Inferior parietal cortex (tissue), 1 donor: Measurements from ENCODE around the gene LIMS4.
"Not testable (repeated sequence)": the region's sequence is repeated elsewhere in the genome, so short reads cannot be mapped to it uniquely, and the experiment has no call there.

Experiments used
- DNase-seq: peaks from one replicate; pipeline ENCODE4 v3.0.0-alpha.2; 2016; ENCODE audit errors: extremely low spot score

LIMS4 gene

GRCh38 chr2:110450951-110451350 lies 21.7 kb downstream of the LIMS4 start:
- DNase-seq = not testable (repeated sequence)

- DNase-seq = not testable (repeated sequence)
Measured at GRCh38 chr2:110449127-110449947, 23.3 kb downstream of the LIMS4 start.

GRCh38 chr2:110446644-110447043 lies 26.0 kb downstream of the LIMS4 start:
- not testable (repeated sequence) for DNase-seq

GRCh38 chr2:110443305-110444005 lies 29.2 kb downstream of the LIMS4 start:
- DNase-seq = not testable (repeated sequence)

GRCh38 chr2:110441905-110442304 lies 30.7 kb downstream of the LIMS4 start:
- not testable (repeated sequence) for DNase-seq

GRCh38 chr2:110434565-110434964 lies 38.1 kb downstream of the LIMS4 start:
- DNase-seq = not testable (repeated sequence)

- DNase-seq = not testable (repeated sequence)
Measured at GRCh38 chr2:110425725-110426124, 46.9 kb downstream of the LIMS4 start.

GRCh38 chr2:110424421-110424820 lies 48.2 kb downstream of the LIMS4 start:
- DNase-seq = not testable (repeated sequence)

GRCh38 chr2:110423574-110423962 lies 49.0 kb downstream of the LIMS4 start:
- not testable (repeated sequence) for DNase-seq

- not testable (repeated sequence) for DNase-seq
Measured at GRCh38 chr2:110422852-110423573, 49.6 kb downstream of the LIMS4 start.

GRCh38 chr2:110420641-110421354 lies 51.8 kb downstream of the LIMS4 start:
- not testable (repeated sequence) for DNase-seq

GRCh38 chr2:110407142-110407541 lies 65.5 kb downstream of the LIMS4 start:
- not testable (repeated sequence) for DNase-seq

GRCh38 chr2:110404988-110405387 lies 67.6 kb downstream of the LIMS4 start:
- not testable (repeated sequence) for DNase-seq

- DNase-seq = not testable (repeated sequence)
Measured at GRCh38 chr2:110404246-110404645, 68.4 kb downstream of the LIMS4 start.

- DNase-seq = not testable (repeated sequence)
Measured at GRCh38 chr2:110401001-110401618, 71.5 kb downstream of the LIMS4 start.

- not testable (repeated sequence) for DNase-seq
Measured at GRCh38 chr2:110399378-110399777, 73.2 kb downstream of the LIMS4 start.

- DNase-seq = not testable (repeated sequence)
Measured at GRCh38 chr2:110395990-110396389, 76.6 kb downstream of the LIMS4 start.
